ENCODE results near the gene APPBP2. TPM values are rescaled to one million over a fixed set of nuclear protein-coding genes. Genes with fewer than 3 reads are reported as not detected.

APPBP2 gene
- total and polyA plus RNA-seq, 2 donors = 17.1 to 88.7 TPM

DNA sequence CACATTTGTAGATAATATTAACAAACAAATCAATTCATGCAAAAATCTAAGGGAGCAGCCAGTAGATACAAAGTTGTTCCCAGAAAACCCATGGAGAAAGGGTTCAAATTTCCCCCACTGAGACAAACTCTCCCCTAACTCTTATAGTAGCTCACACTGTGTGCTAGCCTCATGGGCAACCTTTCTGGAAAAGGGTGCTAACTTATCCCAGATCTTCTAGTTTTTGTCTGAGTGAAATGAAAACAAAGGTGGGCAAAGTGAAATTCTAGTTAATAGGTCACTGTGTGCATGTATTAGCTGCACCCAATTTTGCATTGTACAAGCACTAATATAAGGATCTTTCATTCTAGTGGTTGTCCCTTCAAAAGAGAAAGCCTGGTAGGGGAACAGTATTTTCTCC, 124.2 kb downstream of the APPBP2 start:
- DNase-seq (ENCODE audit: extremely low spot score) = no peak
- Histone ChIP-seq H3K4me3 (ENCODE audit: low read depth, low read length) (no peak overlapping the region), H3K27ac (ENCODE audit: low read depth) (no peak overlapping the region), H3K4me1 (ENCODE audit: insufficient read depth) (no peaks in the 10 kb centered on the region), H3K36me3 (ENCODE audit: insufficient read depth) (no peaks in the 10 kb centered on the region)

DNA sequence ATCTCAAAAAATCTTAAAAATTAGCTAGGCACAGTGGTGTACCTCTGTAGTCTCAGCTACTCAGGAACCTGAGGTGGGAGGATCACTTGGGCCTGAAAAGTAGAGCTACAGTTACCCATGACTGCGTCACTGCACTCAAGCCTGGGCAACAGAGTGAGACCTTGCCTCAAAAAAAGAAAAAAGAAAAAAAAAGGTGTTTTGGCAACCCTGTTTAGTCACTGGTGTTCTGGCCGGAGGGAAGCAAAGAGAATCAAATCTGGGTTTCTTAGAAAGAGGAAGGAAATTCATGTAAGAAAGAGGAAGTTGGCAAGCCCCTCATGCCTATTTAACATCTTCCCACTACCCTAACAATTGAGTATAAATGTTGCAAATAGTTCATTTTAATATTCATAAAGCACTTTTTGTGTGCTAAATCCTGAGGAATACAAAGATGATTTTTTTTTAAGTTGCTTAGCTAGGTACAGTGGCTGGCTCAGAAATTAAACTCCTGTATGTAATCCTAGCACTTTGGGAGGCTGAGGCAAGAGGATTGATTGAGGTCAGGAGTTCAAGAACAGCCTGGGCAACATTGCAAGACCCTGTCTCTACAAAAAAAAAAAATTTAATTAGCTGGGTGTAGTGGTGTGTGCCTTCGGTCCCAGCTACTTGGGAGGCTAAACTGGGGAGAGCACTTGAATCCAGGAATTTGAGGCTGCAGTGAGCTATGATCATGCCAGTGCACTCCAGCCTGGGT, 127.6 kb downstream of the APPBP2 start:
- WGBS = 74% methylated on average over 3 of the region's 3 CpGs
- no peak for DNase-seq (ENCODE audit: extremely low spot score)
- H3K4me1 ChIP-seq (ENCODE audit: insufficient read depth) = no peaks in the 10 kb centered on the region
- no peak overlapping the region for H3K27ac ChIP-seq (ENCODE audit: low read depth)
- no peaks in the 10 kb centered on the region for H3K36me3 ChIP-seq (ENCODE audit: insufficient read depth)
- no peak overlapping the region for H3K4me3 ChIP-seq (ENCODE audit: low read depth, low read length)

DNA sequence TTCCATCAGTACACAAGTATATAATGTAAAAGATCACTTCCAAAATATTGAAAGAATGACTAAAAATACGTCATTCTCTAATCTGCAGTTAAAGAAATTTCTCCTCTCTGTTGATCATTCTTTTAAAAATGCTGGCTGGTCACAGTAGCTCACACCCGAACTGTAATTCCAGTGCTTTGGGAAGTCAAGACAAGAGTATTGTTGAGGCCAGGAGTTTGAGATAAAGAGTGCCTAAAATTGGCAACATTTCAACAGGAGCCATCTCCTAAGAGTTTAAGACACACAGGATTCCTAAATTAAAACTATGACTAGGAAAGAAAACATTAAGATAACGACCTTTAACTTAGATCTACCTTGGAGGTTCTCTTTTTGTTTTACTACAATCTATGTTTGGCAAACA, 129.6 kb downstream of the APPBP2 start:
- H3K4me3 ChIP-seq (ENCODE audit: low read depth, low read length) = no peak overlapping the region
- no peaks in the 10 kb centered on the region for H3K36me3 ChIP-seq (ENCODE audit: insufficient read depth)
- no peak overlapping the region for H3K27ac ChIP-seq (ENCODE audit: low read depth)
- 72% methylated on average over 3 of the region's 3 CpGs for WGBS
- H3K4me1 ChIP-seq (ENCODE audit: insufficient read depth) = no peaks in the 10 kb centered on the region
- no peak for DNase-seq (ENCODE audit: extremely low spot score)

DNA sequence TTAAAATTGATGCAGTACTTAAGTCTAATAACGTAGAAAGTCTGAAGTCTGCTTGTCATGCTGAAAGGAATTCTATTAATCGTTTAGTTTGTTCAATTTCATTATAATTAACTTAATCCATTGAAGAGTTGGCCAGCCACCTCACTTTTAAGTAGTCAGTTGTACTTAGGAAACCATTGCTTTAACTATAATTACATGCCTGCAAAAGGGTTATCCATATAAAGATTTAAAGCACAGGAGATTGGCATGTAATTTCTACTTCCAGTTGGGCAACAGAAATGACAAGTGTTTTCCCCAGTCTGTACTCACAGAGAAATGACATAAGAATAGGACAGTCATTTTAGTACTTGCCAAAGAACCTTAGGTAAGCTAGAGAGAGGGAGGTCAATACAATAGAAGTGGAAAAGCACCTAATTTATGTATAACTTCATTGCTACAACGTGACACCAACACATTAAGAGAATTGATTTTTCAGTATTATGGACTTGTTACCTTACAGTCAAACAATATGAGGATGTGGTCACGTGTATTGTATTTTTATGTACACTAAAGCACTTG, 130.5 kb downstream of the APPBP2 start:
- H3K4me1 ChIP-seq (ENCODE audit: insufficient read depth) = no peaks in the 10 kb centered on the region
- no peaks in the 10 kb centered on the region for H3K36me3 ChIP-seq (ENCODE audit: insufficient read depth)
- WGBS = 81% methylated on average over 4 of the region's 4 CpGs
- H3K27ac ChIP-seq (ENCODE audit: low read depth) = no peak overlapping the region
- no peak overlapping the region for H3K4me3 ChIP-seq (ENCODE audit: low read depth, low read length)
- DNase-seq (ENCODE audit: extremely low spot score) = no peak

DNA sequence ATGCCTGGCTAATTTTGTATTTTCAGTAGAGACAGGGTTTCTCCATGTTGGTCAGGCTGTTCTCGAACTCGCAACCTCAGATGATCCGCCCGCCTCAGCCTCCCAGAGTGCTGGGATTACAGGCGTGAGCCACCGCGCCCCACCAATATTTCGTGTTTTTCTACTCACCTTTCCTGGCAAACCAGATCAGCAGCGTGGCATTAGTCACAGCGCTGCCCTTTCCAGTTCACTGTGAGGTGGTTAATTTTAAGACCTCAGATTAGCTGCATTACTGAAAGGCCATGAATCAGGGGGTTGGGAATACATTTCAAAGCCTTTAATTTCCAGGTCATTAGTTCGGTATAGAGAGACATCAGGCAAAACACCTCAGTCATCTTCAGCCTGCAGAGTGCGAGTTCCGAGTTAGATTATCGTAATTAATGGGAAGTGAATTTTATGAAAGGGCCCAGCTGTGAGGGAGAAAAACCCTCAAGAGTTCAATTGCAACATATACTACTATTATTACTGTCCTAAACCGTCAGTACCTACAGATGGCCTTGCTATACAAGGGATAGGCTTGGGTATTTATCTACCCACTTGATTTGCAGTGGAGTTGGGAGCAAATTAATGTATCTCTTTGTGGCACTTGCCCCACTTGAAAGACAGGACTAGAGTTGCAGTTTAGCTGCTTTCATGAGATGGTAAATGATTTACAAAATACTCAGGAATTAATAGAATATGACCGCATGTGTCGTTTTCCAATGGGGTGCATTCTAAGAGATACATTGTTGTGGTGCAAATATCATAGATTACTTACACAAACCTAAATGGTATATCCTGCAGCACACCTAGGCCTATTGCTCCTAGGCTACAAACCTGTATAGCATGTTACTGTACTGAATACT, 132.0 kb downstream of the APPBP2 start:
- H3K4me3 ChIP-seq (ENCODE audit: low read depth, low read length) = no peak overlapping the region
- no peak overlapping the region for H3K27ac ChIP-seq (ENCODE audit: low read depth)
- DNase-seq (ENCODE audit: extremely low spot score) = no peak
- WGBS = 94% methylated on average over 17 of the region's 17 CpGs
- H3K4me1 ChIP-seq (ENCODE audit: insufficient read depth) = no peaks in the 10 kb centered on the region
- no peaks in the 10 kb centered on the region for H3K36me3 ChIP-seq (ENCODE audit: insufficient read depth)

Small RNA genes within 50 kb of the gene (small RNA-seq; reads per million reads assigned to genes)
- not detected for gene AC011921.2

Other genes with a start within 250 kb of the APPBP2 start
- 63.7 TPM for gene USP32, start 134.1 kb downstream of the APPBP2 start, total RNA-seq
- 18.2 TPM for gene USP32, start 134.1 kb downstream of the APPBP2 start, polyA plus RNA-seq
- gene CHCT1, start 103.8 kb downstream of the APPBP2 start, total RNA-seq = not detected
- 0.09 TPM for gene CHCT1, start 103.8 kb downstream of the APPBP2 start, polyA plus RNA-seq
- gene PPM1D, start 74.0 kb upstream of the APPBP2 start, total RNA-seq = 17.0 TPM
- gene PPM1D, start 74.0 kb upstream of the APPBP2 start, polyA plus RNA-seq = 11.2 TPM
- gene BCAS3, start 151.6 kb upstream of the APPBP2 start, total RNA-seq = 72.4 TPM
- 17.6 TPM for gene BCAS3, start 151.6 kb upstream of the APPBP2 start, polyA plus RNA-seq